Common myeloid progenitor, CD34-positive (primary cell): ENCODE results near the gene FAM181B.

ENCODE experiments used
- CTCF ChIA-PET: fragments of 350-600 bp; sonication (Branson Sonifier 250); formaldehyde crosslinking; loops from one replicate; lab custom pipeline; 2021; ENCODE audit warnings: antibody characterized with exemption; lab: Charles Lee
- POLR2A ChIA-PET: fragments of 350-600 bp; sonication (Branson Sonifier 250); formaldehyde crosslinking; loops from one replicate; lab custom pipeline; 2021; ENCODE audit warnings: antibody characterized with exemption; lab: Charles Lee
- DNase-seq, 3 donors: peaks; one replicate each; pipeline versions ENCODE4 v3.0.0 to v3.0.0-alpha.2; 2013
- H3K27ac ChIP-seq, 2 experiments: 1 replicate in 1 of 2; 2 replicates in 1 of 2; pipeline ENCODE4 v1.7.0; 2013; ENCODE audit warnings: inconsistent platforms in 2 of 2, low read length in 2 of 2, mild to moderate bottlenecking in 2 of 2, low read depth in 1 of 2, moderate library complexity in 1 of 2; ENCODE audit not compliant: severe bottlenecking in 2 of 2, insufficient read depth in 1 of 2, poor library complexity in 1 of 2
- H3K27me3 ChIP-seq, 5 experiments: replicated peaks in 2 of 5; 1 replicate in 3 of 5; 2 replicates in 2 of 5; pipeline versions ENCODE4 v1.6.1 to v1.7.0; 2013; ENCODE audit warnings: low read length in 4 of 5, mild to moderate bottlenecking in 2 of 5, moderate library complexity in 2 of 5, inconsistent platforms in 1 of 5; ENCODE audit not compliant: insufficient read depth in 5 of 5, control insufficient read depth in 4 of 5
- H3K36me3 ChIP-seq, 4 experiments: 1 replicate in 2 of 4; 2 replicates in 2 of 4; pipeline versions ENCODE4 v1.6.1 to v1.7.0; 2013; ENCODE audit warnings: low read length in 3 of 4, control low read depth in 1 of 4, mild to moderate bottlenecking in 1 of 4; ENCODE audit not compliant: control insufficient read depth in 4 of 4, insufficient read depth in 4 of 4
- H3K4me1 ChIP-seq, 4 experiments: 1 replicate in 3 of 4; 2 replicates in 1 of 4; pipeline versions ENCODE4 v1.6.1 to v1.7.1; 2013; ENCODE audit warnings: low read length in 3 of 4, mild to moderate bottlenecking in 3 of 4, control low read depth in 1 of 4, inconsistent platforms in 1 of 4, moderate library complexity in 1 of 4; ENCODE audit not compliant: control insufficient read depth in 4 of 4, insufficient read depth in 4 of 4; ENCODE audit errors: control extremely low read depth in 1 of 4
- H3K4me3 ChIP-seq, 7 experiments: 1 replicate in 4 of 7; 2 replicates in 3 of 7; pipeline versions ENCODE4 v1.5.1 to v1.7.0; 2013; ENCODE audit warnings: mild to moderate bottlenecking in 7 of 7, low read length in 6 of 7, moderate library complexity in 6 of 7, inconsistent platforms in 2 of 7, low read depth in 2 of 7, control low read depth in 1 of 7; ENCODE audit not compliant: insufficient read depth in 4 of 7, control insufficient read depth in 1 of 7; ENCODE audit errors: extremely low read depth in 1 of 7
- H3K9me3 ChIP-seq, 5 experiments: 1 replicate in 4 of 5; 2 replicates in 1 of 5; pipeline versions ENCODE4 v1.6.1 to v1.7.1; 2013; ENCODE audit warnings: low read length in 4 of 5, mild to moderate bottlenecking in 2 of 5, inconsistent platforms in 1 of 5, low read depth in 1 of 5, moderate library complexity in 1 of 5; ENCODE audit not compliant: control insufficient read depth in 4 of 5, insufficient read depth in 2 of 5; ENCODE audit errors: control extremely low read depth in 1 of 5
- WGBS: methylation state at CpG from one replicate; pipeline ENCODE4 v1.1.5; 2013; ENCODE audit not compliant: insufficient coverage; 5-methylcytosine and 5-hydroxymethylcytosine counted together

The FAM181B gene

GRCh38 chr11:82680252-82680651 is 53.4 kb downstream of the FAM181B start:
- Histone ChIP-seq H3K4me3 (no peak overlapping the region), H3K27ac (no peak overlapping the region), H3K36me3 (no peaks in the 10 kb centered on the region), H3K9me3 (peaks cover 0 to 5% (median 0%) of the 10 kb centered on the region in 5 experiments), H3K27me3 (peaks cover 0 to 5% (median 0%) of the 10 kb centered on the region in 5 experiments), H3K4me1 (peaks cover 0 to 2% (median 0%) of the 10 kb centered on the region in 4 experiments)
- 90% methylated on average over 1 of the region's 1 CpG for WGBS
- CTCF ChIA-PET: interaction anchor here (1.0 to 3.0 kb wide), 5 partner anchors 15 to 182 kb away, joined by 3 to 34 read pairs (median 3); no protein-coding TSS in a partner anchor
- POLR2A ChIA-PET: no interaction called here
- DNase-seq: peak in 2 of 3 donors; percentile 5 to 11
